CD8-positive, alpha-beta memory T cell (primary cell): ENCODE results near the gene ATRNL1. TPM values are rescaled to one million over a fixed set of nuclear protein-coding genes. Genes with fewer than 3 reads are reported as not detected.

ENCODE experiments used
- CTCF ChIA-PET: fragments of 350-600 bp; sonication (Branson Sonifier 250); formaldehyde crosslinking; loops from one replicate; lab custom pipeline; 2021; ENCODE audit warnings: antibody characterized with exemption; lab: Charles Lee
- POLR2A ChIA-PET: fragments of 350-600 bp; sonication (Branson Sonifier 250); formaldehyde crosslinking; loops from one replicate; lab custom pipeline; 2021; ENCODE audit warnings: antibody characterized with exemption; lab: Charles Lee
- DNase-seq, 5 donors: peaks; one replicate each; pipeline versions ENCODE4 v3.0.0 to v3.0.0-alpha.2; 2020 to 2022; ENCODE audit warnings: mixed read lengths in 1 of 5
- H3K27ac ChIP-seq: one replicate; pipeline ENCODE4 v1.7.0; 2013; ENCODE audit warnings: low read depth, mild to moderate bottlenecking, low read length, moderate library complexity
- H3K27me3 ChIP-seq: 2 replicates; pipeline ENCODE4 v1.7.0; 2013; ENCODE audit warnings: low read length, mild to moderate bottlenecking; ENCODE audit not compliant: insufficient read depth, poor library complexity, severe bottlenecking
- H3K36me3 ChIP-seq: 2 replicates; pipeline ENCODE4 v1.7.0; 2013; ENCODE audit warnings: mild to moderate bottlenecking, low read length, moderate library complexity; ENCODE audit not compliant: insufficient read depth
- H3K4me1 ChIP-seq: 2 replicates; pipeline ENCODE4 v1.7.0; 2013; ENCODE audit warnings: mild to moderate bottlenecking, low read length, moderate library complexity; ENCODE audit not compliant: insufficient read depth
- H3K4me3 ChIP-seq: 2 replicates; pipeline ENCODE4 v1.7.0; 2013; ENCODE audit warnings: mild to moderate bottlenecking, low read length
- H3K9me3 ChIP-seq: 2 replicates; pipeline ENCODE4 v1.7.0; 2013; ENCODE audit warnings: mild to moderate bottlenecking, low read length
- H3K27ac Mint-ChIP-seq, 8 donors: one replicate each; pipeline ENCODE4 v1.8.0; 2020 to 2021; ENCODE audit warnings: mixed read lengths in 8 of 8, mild to moderate bottlenecking in 6 of 8, inconsistent platforms in 3 of 8, moderate library complexity in 3 of 8
- H3K27me3 Mint-ChIP-seq, 2 donors: one replicate each; pipeline ENCODE4 v1.8.0; 2020 to 2021; ENCODE audit warnings: mixed read lengths in 2 of 2, mild to moderate bottlenecking in 1 of 2, moderate library complexity in 1 of 2
- H3K36me3 Mint-ChIP-seq, 3 donors: one replicate each; pipeline ENCODE4 v1.8.0; 2020 to 2021; ENCODE audit warnings: mixed read lengths in 3 of 3, inconsistent platforms in 1 of 3, mild to moderate bottlenecking in 1 of 3
- H3K4me1 Mint-ChIP-seq, 3 donors: one replicate each; pipeline ENCODE4 v1.8.0; 2020 to 2021; ENCODE audit warnings: mixed read lengths in 3 of 3, inconsistent platforms in 1 of 3, mild to moderate bottlenecking in 1 of 3
- H3K4me3 Mint-ChIP-seq, 7 donors: one replicate each; pipeline ENCODE4 v1.8.0; 2020 to 2021; ENCODE audit warnings: mixed read lengths in 7 of 7, mild to moderate bottlenecking in 6 of 7, moderate library complexity in 4 of 7, inconsistent platforms in 2 of 7
- H3K9me3 Mint-ChIP-seq, 5 donors: one replicate each; pipeline ENCODE4 v1.8.0; 2020 to 2022; ENCODE audit warnings: mixed read lengths in 5 of 5, mild to moderate bottlenecking in 3 of 5, moderate library complexity in 2 of 5, inconsistent platforms in 1 of 5
- polyA plus RNA-seq: library from polyadenylated mRNA; unstranded; fragments of 300-500 nt; fragmentation: Illumina TruSeq; gene quantifications from one replicate; pipeline ENCODE4 v1.2.3, GENCODE V29; 2021
- total RNA-seq, 2 experiments: library from RNA; stranded (reverse); gene quantifications; one replicate each; pipeline ENCODE4 v1.2.3, GENCODE V29; 2021

ATRNL1 gene
- total and polyA plus RNA-seq, 3 experiments from 2014 or later: not detected

GRCh38 chr10:115539142-115539762, 446.1 kb downstream of the ATRNL1 start:
- Histone ChIP-seq H3K36me3 (no peaks in the 10 kb centered on the region), H3K9me3 (no peaks in the 10 kb centered on the region), H3K4me1 (no peaks in the 10 kb centered on the region), H3K4me3 (no peak overlapping the region), H3K27ac (no peak overlapping the region), H3K27me3 (no peaks in the 10 kb centered on the region)
- ChIA-PET CTCF (no interaction called here), POLR2A (no interaction called here)
- DNase-seq: no peak
- no peaks in the 10 kb centered on the region for H3K27me3 Mint-ChIP-seq
- H3K4me3 Mint-ChIP-seq: no peak overlapping the region
- H3K27ac Mint-ChIP-seq: no peak overlapping the region
- H3K4me1 Mint-ChIP-seq: no peaks in the 10 kb centered on the region
- peaks cover 1 to 16% (median 10%) of the 10 kb centered on the region in 5 donors for H3K9me3 Mint-ChIP-seq
- H3K36me3 Mint-ChIP-seq: no peaks in the 10 kb centered on the region

- no peaks in the 10 kb centered on the region for H3K27me3 ChIP-seq
- ChIA-PET POLR2A (no interaction called here), CTCF (no interaction called here)
- H3K36me3 Mint-ChIP-seq: no peaks in the 10 kb centered on the region
- H3K27ac ChIP-seq: no peak overlapping the region
- H3K4me1 Mint-ChIP-seq: no peaks in the 10 kb centered on the region
- DNase-seq: no peak
- no peaks in the 10 kb centered on the region for H3K4me1 ChIP-seq
- no peak overlapping the region for H3K4me3 ChIP-seq
- H3K27me3 Mint-ChIP-seq: no peaks in the 10 kb centered on the region
- no peak overlapping the region for H3K27ac Mint-ChIP-seq
- H3K9me3 ChIP-seq: no peaks in the 10 kb centered on the region
- no peaks in the 10 kb centered on the region for H3K36me3 ChIP-seq
- no peak overlapping the region for H3K4me3 Mint-ChIP-seq
- peaks cover 0 to 41% (median 10%) of the 10 kb centered on the region in 5 donors for H3K9me3 Mint-ChIP-seq
These were observed 462.8 kb downstream of the ATRNL1 start for GRCh38 chr10:115555887-115556402.

GRCh38 chr10:115558252-115558651, 465.1 kb downstream of the ATRNL1 start:
- POLR2A ChIA-PET: no interaction called here
- Mint-ChIP-seq H3K9me3 (peaks cover 0 to 35% (median 10%) of the 10 kb centered on the region in 5 donors), H3K4me1 (no peaks in the 10 kb centered on the region), H3K27me3 (no peaks in the 10 kb centered on the region), H3K27ac (no peak overlapping the region), H3K36me3 (no peaks in the 10 kb centered on the region), H3K4me3 (no peak overlapping the region)
- CTCF ChIA-PET: no interaction called here
- H3K27ac ChIP-seq: no peak overlapping the region
- no peaks in the 10 kb centered on the region for H3K27me3 ChIP-seq
- DNase-seq: no peak
- H3K36me3 ChIP-seq: no peaks in the 10 kb centered on the region
- no peak overlapping the region for H3K4me3 ChIP-seq
- no peaks in the 10 kb centered on the region for H3K4me1 ChIP-seq
- no peaks in the 10 kb centered on the region for H3K9me3 ChIP-seq

GRCh38 chr10:115566867-115567266, 473.7 kb downstream of the ATRNL1 start:
- H3K27me3 ChIP-seq: no peaks in the 10 kb centered on the region
- no peaks in the 10 kb centered on the region for H3K36me3 Mint-ChIP-seq
- no peaks in the 10 kb centered on the region for H3K4me1 ChIP-seq
- no peaks in the 10 kb centered on the region for H3K9me3 ChIP-seq
- no peak for DNase-seq
- ChIA-PET CTCF (no interaction called here), POLR2A (no interaction called here)
- H3K27ac ChIP-seq: no peak overlapping the region
- no peak overlapping the region for H3K27ac Mint-ChIP-seq
- no peaks in the 10 kb centered on the region for H3K36me3 ChIP-seq
- no peaks in the 10 kb centered on the region for H3K4me1 Mint-ChIP-seq
- no peak overlapping the region for H3K4me3 Mint-ChIP-seq
- no peaks in the 10 kb centered on the region for H3K27me3 Mint-ChIP-seq
- H3K9me3 Mint-ChIP-seq: peaks cover 0 to 2% (median 0%) of the 10 kb centered on the region in 5 donors
- H3K4me3 ChIP-seq: no peak overlapping the region

GRCh38 chr10:115572740-115573455, 479.7 kb downstream of the ATRNL1 start:
- POLR2A ChIA-PET: no interaction called here
- H3K9me3 ChIP-seq: no peaks in the 10 kb centered on the region
- H3K36me3 Mint-ChIP-seq: no peaks in the 10 kb centered on the region

GRCh38 chr10:115580239-115580638, 487.1 kb downstream of the ATRNL1 start:
- Mint-ChIP-seq H3K36me3 (no peaks in the 10 kb centered on the region), H3K27ac (no peak overlapping the region), H3K27me3 (no peaks in the 10 kb centered on the region), H3K4me1 (no peaks in the 10 kb centered on the region), H3K9me3 (peaks cover 0 to 30% (median 3%) of the 10 kb centered on the region in 5 donors), H3K4me3 (no peak overlapping the region)
- ChIA-PET POLR2A (no interaction called here), CTCF (no interaction called here)
- H3K9me3 ChIP-seq: no peaks in the 10 kb centered on the region
- no peaks in the 10 kb centered on the region for H3K4me1 ChIP-seq
- H3K4me3 ChIP-seq: no peak overlapping the region
- H3K27ac ChIP-seq: no peak overlapping the region
- H3K36me3 ChIP-seq: no peaks in the 10 kb centered on the region
- no peak for DNase-seq
- no peaks in the 10 kb centered on the region for H3K27me3 ChIP-seq

More at GRCh38 chr10:115572740-115573455, 479.7 kb downstream of the ATRNL1 start:
- H3K27me3 ChIP-seq: no peaks in the 10 kb centered on the region
- Mint-ChIP-seq H3K4me3 (no peak overlapping the region), H3K27ac (no peak overlapping the region), H3K9me3 (peaks cover 0 to 5% (median 3%) of the 10 kb centered on the region in 5 donors), H3K27me3 (peaks cover 0 to 2% of the 10 kb centered on the region in 2 donors), H3K4me1 (no peaks in the 10 kb centered on the region)
- no peaks in the 10 kb centered on the region for H3K36me3 ChIP-seq
- no peak for DNase-seq
- no peak overlapping the region for H3K4me3 ChIP-seq
- H3K27ac ChIP-seq: no peak overlapping the region
- no peaks in the 10 kb centered on the region for H3K4me1 ChIP-seq
- CTCF ChIA-PET: no interaction called here

GRCh38 chr10:115593060-115593459, 499.9 kb downstream of the ATRNL1 start:
- no peaks in the 10 kb centered on the region for H3K9me3 ChIP-seq
- H3K4me1 ChIP-seq: no peaks in the 10 kb centered on the region
- H3K27ac ChIP-seq: no peak overlapping the region
- Mint-ChIP-seq H3K9me3 (peaks cover 0 to 16% (median 6%) of the 10 kb centered on the region in 5 donors), H3K4me1 (no peaks in the 10 kb centered on the region), H3K27ac (no peak overlapping the region), H3K4me3 (no peak overlapping the region), H3K27me3 (no peaks in the 10 kb centered on the region), H3K36me3 (no peaks in the 10 kb centered on the region)
- H3K4me3 ChIP-seq: no peak overlapping the region
- H3K36me3 ChIP-seq: no peaks in the 10 kb centered on the region
- CTCF ChIA-PET: no interaction called here
- DNase-seq: no peak
- H3K27me3 ChIP-seq: no peaks in the 10 kb centered on the region
- POLR2A ChIA-PET: no interaction called here

GRCh38 chr10:115604627-115605026, 511.5 kb downstream of the ATRNL1 start:
- DNase-seq: no peak
- ChIA-PET CTCF (no interaction called here), POLR2A (no interaction called here)
- Histone ChIP-seq H3K36me3 (no peaks in the 10 kb centered on the region), H3K4me1 (no peaks in the 10 kb centered on the region), H3K9me3 (no peaks in the 10 kb centered on the region), H3K4me3 (no peak overlapping the region), H3K27me3 (no peaks in the 10 kb centered on the region), H3K27ac (no peak overlapping the region)
- Mint-ChIP-seq H3K27me3 (no peaks in the 10 kb centered on the region), H3K4me1 (no peaks in the 10 kb centered on the region), H3K27ac (no peak overlapping the region), H3K4me3 (no peak overlapping the region), H3K9me3 (peaks cover 2 to 20% (median 5%) of the 10 kb centered on the region in 5 donors), H3K36me3 (no peaks in the 10 kb centered on the region)
